Colonic mucosa (tissue), 4 donors: Measurements from ENCODE around the gene GPC4. TPM values are rescaled to one million over a fixed set of nuclear protein-coding genes. Genes with fewer than 3 reads are reported as not detected.
"Not testable (repeated sequence)": the region's sequence is repeated elsewhere in the genome, so short reads cannot be mapped to it uniquely, and the experiment has no call there.

ENCODE experiments used
- DNase-seq: peaks from one replicate; pipeline ENCODE4 v3.0.0-alpha.2; 2020
- H3K27ac ChIP-seq: fragments of 200-600 bp; one replicate; pipeline ENCODE4 v1.8.0; 2021
- H3K27me3 ChIP-seq: fragments of 200-600 bp; one replicate; pipeline ENCODE4 v1.8.0; 2021
- H3K36me3 ChIP-seq: fragments of 200-600 bp; one replicate; pipeline ENCODE4 v1.8.0; 2021
- H3K4me1 ChIP-seq: fragments of 200-600 bp; one replicate; pipeline ENCODE4 v1.8.0; 2021; ENCODE audit warnings: mild to moderate bottlenecking
- H3K4me3 ChIP-seq: fragments of 200-600 bp; one replicate; pipeline ENCODE4 v1.8.0; 2021
- H3K9ac ChIP-seq, 2 donors: one replicate each; pipeline ENCODE4 v1.7.0; 2013; ENCODE audit warnings: control low read depth in 2 of 2, low read depth in 2 of 2, low read length in 2 of 2
- H3K9me3 ChIP-seq: fragments of 200-600 bp; one replicate; pipeline ENCODE4 v1.8.0; 2021
- intact Hi-C: fragments of 100-400 bp; cut with DNase I; formaldehyde crosslinking; loops from one replicate; pipeline ENCODE4 v1.14.1; 2022
- total RNA-seq, 2 donors: library from RNA; stranded (reverse); fragmentation: NEBNext Ultra II Directional in 1 of 2; extraction: Animal tissue kit (Norgen Biotek cat#: 25700) in 1 of 2; gene quantifications; one replicate each; pipeline ENCODE4 v1.2.1, GENCODE V29; 2021
- TF ChIP-seq, protein P1 (sequence below): fragments of 200-600 bp; IDR thresholded peaks from one replicate; pipeline ENCODE4 v1.8.0; 2022; ENCODE audit warnings: antibody characterized with exemption, mild to moderate bottlenecking
- donor health status: healthy.
- donor health status: DM: no; HTN: no; CAD: no.
- donor health status: DM: no; HTN: no; CAD: no.

The GPC4 gene
- total RNA-seq, 2 donors from 2014 or later, result 15.4 to 20.9 TPM

DNA sequence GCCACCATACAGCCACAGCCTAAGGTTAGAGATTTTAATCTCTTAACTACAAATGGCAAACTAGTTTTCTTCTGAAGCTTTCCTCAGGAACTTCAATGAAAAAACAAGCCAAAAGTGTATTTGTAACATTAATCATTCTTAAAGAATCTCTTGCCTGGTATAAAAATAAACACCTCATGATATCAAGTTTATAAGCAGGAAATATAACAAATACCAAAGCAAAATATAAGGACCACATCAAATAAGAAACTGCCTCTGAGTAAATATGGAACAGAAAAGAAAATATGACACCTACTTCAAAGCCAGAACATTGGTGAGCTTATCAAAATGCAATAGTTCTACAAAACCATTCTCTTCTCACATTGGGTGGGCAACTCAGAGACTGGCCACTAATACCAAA, 89.9 kb downstream of the GPC4 start:
- intact Hi-C loops, result no loop called here
- no peaks in the 10 kb centered on the region for H3K9me3 ChIP-seq
- H3K4me1 ChIP-seq, result no peaks in the 10 kb centered on the region
- no peaks in the 10 kb centered on the region for H3K36me3 ChIP-seq
- H3K9ac ChIP-seq, result no peak overlapping the region
- no peaks in the 10 kb centered on the region for H3K27me3 ChIP-seq
- H3K27ac ChIP-seq, result no peak overlapping the region
- TF ChIP-seq, protein P1, sequence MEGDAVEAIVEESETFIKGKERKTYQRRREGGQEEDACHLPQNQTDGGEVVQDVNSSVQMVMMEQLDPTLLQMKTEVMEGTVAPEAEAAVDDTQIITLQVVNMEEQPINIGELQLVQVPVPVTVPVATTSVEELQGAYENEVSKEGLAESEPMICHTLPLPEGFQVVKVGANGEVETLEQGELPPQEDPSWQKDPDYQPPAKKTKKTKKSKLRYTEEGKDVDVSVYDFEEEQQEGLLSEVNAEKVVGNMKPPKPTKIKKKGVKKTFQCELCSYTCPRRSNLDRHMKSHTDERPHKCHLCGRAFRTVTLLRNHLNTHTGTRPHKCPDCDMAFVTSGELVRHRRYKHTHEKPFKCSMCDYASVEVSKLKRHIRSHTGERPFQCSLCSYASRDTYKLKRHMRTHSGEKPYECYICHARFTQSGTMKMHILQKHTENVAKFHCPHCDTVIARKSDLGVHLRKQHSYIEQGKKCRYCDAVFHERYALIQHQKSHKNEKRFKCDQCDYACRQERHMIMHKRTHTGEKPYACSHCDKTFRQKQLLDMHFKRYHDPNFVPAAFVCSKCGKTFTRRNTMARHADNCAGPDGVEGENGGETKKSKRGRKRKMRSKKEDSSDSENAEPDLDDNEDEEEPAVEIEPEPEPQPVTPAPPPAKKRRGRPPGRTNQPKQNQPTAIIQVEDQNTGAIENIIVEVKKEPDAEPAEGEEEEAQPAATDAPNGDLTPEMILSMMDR, result no peak
- H3K4me3 ChIP-seq, result no peak overlapping the region
- DNase-seq, result no peak

DNA sequence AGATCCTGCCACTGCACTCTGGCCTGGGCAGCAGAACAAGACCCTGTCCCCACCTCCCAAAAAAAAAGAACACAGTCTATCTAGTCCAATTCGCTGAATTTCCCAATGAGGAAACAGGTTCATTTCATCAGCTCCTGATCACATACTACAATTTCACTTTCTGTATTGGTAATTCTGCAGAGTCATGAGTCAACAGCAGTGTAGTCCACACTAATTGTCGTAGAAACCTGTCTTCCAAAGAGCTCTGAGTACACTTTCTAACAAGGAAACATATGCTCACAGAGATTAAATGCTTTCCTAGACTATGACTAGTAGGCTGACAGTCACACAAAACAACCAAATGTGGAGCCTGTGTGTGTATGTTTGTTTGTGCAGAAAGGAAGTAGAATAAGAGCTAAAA, 91.9 kb downstream of the GPC4 start:
- no peak for DNase-seq
- TF ChIP-seq, protein P1, result no peak
- Histone ChIP-seq H3K9me3 (no peaks in the 10 kb centered on the region), H3K27me3 (no peaks in the 10 kb centered on the region), H3K27ac (no peak overlapping the region), H3K36me3 (no peaks in the 10 kb centered on the region), H3K9ac (no peak overlapping the region), H3K4me3 (no peak overlapping the region), H3K4me1 (no peaks in the 10 kb centered on the region)
- intact Hi-C loops, result no loop called here

DNA sequence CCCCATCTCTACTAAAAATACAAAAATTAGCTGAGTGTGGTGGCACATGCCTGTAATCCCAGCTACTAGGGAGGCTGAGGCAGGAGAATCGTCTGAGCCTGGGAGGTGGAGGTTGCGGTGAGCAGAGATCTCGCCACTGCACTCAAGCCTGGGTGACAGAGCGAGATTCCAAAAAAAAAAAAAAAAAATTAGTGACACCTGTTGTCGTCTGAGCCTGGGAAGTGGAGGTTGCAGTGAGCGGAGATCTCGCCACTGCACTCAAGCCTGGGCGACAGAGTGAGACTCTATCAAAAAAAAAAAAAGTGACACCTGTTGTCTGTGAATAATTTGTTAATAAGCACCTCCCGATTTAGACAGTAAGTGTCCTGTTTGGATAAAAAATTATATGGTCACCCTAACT, 93.0 kb downstream of the GPC4 start:
- H3K27me3 ChIP-seq, H3K27ac ChIP-seq, H3K36me3 ChIP-seq, H3K9me3 ChIP-seq, H3K4me3 ChIP-seq, intact Hi-C loops, H3K9ac ChIP-seq, H3K4me1 ChIP-seq, DNase-seq: not testable (repeated sequence)

DNA sequence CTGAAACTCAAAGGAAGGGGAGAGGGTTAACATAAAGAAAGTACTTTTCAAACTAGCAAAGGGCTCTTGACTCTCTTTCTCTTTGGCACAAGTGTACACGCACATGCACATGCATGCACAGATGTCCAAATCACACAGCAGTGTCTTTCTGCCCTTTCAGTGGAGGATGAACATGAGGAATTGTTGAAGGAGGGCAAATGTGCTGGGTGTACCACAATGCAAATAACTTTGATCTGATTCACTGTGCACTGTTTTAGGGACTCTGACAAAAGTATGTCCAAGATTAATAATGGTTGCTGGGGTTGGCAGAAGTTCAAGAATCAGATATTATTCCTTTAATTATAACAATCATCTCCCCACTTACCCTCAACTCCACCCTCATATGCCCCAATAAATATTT, 93.8 kb downstream of the GPC4 start:
- Histone ChIP-seq H3K4me3 (no peak overlapping the region), H3K9me3 (no peaks in the 10 kb centered on the region), H3K36me3 (no peaks in the 10 kb centered on the region), H3K27ac (no peak overlapping the region), H3K27me3 (no peaks in the 10 kb centered on the region), H3K9ac (no peak overlapping the region), H3K4me1 (no peaks in the 10 kb centered on the region)
- no peak for DNase-seq
- TF ChIP-seq, protein P1, result no peak
- intact Hi-C loops, result no loop called here

DNA sequence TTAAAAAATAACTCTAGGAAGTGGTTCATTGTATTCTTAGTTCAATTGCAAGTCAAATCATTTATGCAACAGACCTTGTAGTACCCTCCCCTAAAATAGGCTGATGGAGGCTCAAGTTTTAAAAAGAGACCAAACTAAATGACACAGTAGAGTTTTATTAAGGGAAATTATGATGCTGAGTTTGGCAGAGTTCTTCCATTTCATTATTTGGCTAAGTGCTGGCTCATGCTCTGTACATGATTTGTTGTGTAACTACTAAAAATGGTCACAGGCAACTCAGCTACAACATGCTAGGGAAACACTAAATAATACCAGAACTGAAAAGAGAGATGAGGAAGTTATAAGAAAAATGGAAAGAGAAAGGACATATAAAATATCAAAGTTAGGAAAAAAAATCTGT, 101.0 kb downstream of the GPC4 start:
- intact Hi-C loops, result no loop called here
- Histone ChIP-seq H3K4me3 (no peak overlapping the region), H3K9ac (no peak overlapping the region), H3K27me3 (no peaks in the 10 kb centered on the region), H3K4me1 (no peaks in the 10 kb centered on the region), H3K36me3 (no peaks in the 10 kb centered on the region), H3K27ac (no peak overlapping the region), H3K9me3 (no peaks in the 10 kb centered on the region)
- no peak for DNase-seq
- TF ChIP-seq, protein P1, result no peak

DNA sequence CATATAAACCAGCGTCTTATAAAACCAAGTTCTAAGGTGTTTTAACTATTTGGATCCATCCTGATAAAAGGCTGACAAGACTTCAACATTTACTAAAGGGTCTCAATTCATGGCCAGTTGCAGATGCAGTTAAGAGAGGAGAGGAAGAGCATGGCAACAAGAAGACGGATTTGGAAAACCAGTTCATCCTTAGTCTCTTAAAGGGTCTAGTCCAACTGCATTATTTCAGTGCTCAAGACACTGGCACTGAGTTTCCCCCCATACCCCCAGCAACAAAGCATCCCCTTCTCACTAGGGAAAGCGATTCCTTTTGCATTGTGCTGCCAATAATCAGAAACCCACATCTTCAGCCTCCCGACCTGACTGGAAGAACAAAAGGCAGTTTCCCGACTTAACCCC, 106.8 kb downstream of the GPC4 start:
- Histone ChIP-seq H3K36me3 (no peaks in the 10 kb centered on the region), H3K9ac (no peak overlapping the region), H3K9me3 (no peaks in the 10 kb centered on the region), H3K27me3 (no peaks in the 10 kb centered on the region), H3K4me3 (no peak overlapping the region), H3K4me1 (no peaks in the 10 kb centered on the region), H3K27ac (no peak overlapping the region)
- TF ChIP-seq, protein P1, result no peak
- no peak for DNase-seq
- intact Hi-C loops, result no loop called here
